Left hindlimb (tissue), 1 donor: ENCODE data around the gene ACTMAP.
"Not testable (repeated sequence)": the region's sequence is repeated elsewhere in the genome, so short reads cannot be mapped to it uniquely, and the experiment has no call there.

Experiments used
- DNase-seq: peaks from one replicate; pipeline ENCODE4 v3.0.0-alpha.2; 2018

ACTMAP gene, protein sequence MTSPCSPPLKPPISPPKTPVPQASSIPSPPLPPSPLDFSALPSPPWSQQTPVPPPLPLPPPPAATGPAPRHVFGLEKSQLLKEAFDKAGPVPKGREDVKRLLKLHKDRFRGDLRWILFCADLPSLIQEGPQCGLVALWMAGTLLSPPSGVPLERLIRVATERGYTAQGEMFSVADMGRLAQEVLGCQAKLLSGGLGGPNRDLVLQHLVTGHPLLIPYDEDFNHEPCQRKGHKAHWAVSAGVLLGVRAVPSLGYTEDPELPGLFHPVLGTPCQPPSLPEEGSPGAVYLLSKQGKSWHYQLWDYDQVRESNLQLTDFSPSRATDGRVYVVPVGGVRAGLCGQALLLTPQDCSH

DNA sequence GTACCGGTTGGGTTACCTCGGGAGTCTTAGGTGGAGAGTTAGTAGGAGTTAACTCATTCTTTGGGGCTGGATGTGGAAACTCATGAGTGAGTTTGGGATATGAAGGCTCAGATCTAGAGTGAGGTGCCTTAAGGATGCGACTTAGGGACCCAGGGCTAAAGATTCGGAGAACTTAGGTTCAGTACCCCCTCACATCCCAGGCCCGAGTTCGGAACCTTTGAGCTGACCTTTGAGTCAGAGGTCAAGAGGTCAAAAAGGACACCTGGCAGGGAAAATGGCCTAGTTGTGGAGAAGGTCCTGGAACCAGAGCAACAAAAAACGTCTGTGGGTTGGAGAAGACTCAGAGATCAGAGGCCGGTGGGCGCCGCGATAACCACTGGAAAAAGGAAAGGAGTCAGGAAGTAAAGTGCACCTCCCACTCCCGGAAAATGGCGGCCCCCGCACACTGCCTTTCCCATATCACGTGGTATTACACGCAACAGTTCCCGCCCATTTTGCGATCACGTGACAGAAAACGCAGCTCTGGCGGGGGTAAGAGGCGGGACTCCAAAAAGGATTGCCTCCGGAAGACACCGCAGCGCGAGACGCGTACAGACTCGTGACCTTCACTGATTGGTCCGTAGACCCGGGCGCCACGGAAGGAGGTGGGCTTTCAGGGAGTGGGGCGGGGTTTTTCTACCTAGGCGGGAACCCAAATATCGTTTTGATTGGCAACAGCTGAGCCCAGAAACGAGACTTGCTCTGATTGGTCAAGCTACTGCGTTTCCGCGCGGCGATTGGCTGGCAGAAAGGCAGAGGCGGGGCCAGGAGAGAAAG is at the start of gene ACTMAP:
Gene ACTMAP (minus strand): TSS at position 420 of the 816 bp plus-strand sequence. CDS start 674 bp downstream, outside the sequence.
- peak; percentile 100 for DNase-seq

DNA sequence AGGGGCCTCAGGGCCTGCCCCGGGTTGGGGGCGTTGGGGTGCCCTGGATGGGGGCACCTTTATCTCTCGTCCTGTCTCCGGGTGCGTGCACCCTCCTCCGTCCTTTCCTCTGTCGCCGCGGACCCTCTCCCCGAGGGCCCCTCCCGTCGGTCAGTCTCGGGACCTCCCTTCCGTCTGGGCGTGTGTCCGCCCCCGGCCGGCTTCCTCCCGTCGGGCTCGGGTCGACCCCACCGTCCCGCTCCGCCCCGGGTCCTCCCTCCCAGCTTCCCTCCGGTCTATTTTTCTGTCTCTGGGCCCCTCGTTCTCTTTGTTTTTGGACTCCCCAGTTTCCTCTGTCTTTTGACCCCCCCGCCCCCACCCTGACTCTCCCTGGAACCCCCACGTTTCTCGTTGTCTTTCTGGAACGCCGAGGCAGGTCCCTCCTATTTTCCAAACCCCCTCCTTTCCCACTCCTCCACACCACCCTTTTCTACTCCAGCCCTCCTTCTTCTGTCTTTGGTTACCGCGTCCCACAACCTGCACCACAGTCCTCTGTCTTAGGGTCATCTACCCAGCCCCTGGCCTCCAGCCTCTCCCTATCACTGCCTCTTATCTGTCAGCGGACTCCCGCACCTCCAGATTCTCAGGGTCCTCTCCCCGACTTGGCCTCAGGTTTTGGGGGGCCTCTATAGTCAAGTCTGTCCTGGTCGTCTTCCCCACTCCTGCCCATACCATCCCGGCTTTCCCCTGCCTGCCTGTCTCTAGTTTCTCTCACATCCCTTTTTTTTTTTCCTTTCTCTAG is 49.5 kb upstream of the ACTMAP start:
- DNase-seq: peak; percentile 72

DNA sequence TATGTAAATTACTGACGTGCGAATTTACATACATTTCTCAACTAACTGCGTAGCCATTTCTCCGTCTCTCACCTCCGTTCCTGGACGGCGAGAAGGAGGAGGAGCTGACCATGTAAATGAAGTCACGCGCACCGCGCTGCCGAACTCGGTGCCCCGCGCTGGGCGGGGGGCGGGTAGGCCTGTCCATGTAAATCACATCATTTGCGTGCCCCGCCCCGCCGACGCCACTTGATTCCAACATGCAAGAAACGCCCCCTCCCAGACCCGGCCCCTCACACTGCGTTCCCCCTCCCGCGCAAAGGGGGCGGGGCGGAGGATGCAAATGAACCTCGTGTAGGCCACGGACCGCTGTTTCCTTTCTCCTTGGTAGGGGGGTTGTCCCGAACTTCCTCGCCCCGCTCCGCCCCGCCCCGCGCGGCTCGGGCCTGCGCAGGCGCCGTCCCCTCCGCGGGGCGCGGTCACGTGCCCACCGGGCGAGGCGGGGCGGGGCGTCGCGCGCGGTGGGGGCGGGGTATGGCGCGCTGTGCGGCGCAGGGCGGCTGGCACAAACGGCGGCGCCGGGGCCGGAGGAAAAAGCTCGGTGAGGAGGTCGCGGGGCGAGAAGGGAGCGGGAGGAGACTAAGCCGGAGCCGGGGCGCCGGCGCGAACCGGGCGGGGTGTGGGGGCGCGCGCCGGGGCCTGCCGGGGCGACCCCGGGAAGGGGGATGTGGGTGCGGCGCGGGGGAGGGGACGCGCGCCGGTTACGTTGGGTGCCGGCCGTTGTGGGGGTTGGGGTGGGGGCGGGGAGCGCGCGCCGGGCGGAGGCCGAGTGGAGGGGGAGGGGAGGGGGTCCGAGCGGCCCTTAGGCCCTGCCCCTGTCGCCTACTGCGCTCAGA is 48.6 kb upstream of the ACTMAP start, which contains the start of gene EGLN2:
Gene EGLN2 (plus strand): TSS at position 509 of the 875 bp plus-strand sequence. CDS start 1,382 bp downstream, outside the sequence.
- DNase-seq: peak; percentile 100

DNA sequence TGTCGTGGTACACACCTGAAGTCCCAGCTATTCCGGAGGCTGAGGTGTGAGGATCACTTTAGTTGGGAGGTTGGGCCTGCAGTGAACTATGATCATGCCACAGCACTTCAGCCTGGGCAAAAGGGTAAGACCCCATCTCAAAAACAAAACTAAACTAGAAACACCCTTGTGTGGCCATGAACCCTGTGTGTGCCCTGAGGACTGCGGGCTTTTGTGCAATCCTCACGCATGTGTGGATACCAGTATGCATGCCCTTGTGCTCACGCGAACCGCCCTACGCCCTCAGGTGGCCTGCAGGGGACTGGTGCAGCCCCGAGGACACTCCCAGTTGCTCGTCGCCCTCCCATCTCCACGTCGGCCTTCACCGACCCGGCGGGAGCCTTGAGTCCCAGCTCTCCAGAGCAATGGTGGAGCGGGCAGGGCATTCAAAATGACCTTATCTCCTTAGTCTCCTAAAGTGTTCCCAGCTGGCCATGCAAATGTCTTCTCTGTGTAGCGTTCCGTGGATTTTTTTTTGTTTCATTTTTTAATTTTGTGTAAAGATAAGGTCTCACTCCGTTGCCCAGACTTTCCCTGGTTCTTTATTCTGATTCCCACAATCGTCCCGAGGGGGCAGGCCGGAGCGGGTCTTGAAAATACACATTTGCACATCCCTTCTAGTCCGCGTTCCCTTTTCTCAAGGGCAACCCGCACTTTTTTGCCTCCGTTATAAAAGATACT is 47.8 kb upstream of the ACTMAP start:
- DNase-seq: peak; percentile 68

DNA sequence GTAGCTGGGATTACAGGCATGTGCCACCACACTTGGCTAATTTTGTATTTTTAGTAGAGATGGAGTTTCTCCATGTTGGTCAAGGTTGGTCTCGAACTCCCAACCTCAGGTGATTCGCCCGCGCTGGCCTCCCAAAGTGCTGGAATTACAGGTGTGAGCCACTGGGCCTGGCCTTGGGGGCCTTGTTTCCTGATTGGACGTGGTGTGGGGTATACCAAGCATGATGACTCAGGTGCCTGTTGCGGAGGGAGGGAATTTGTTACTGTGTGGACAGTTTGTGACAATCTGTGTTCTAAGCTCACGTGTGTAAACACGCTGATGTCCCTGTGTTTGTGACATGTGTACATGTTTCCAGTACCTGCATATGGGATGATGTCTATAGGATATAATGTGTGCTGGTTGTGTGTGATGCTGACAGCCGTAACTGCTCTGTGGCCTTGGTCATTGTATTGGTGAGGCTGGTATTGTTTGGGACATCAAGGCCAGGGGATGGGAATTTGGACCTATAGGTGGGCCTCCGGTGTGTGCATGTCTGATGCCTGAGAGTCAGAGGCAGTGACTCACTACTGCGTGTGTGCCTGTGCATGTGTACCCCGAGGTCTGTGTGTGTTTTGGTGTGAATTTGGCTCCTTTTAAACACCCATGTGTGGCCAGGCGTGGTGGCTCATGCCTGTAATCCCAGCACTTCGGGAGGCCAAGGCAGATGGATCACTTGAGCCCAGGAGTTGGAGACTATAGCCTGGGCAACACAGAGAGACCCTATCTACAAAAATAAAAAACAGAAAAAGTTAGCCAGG is 47.1 kb upstream of the ACTMAP start:
- DNase-seq: no peak

DNA sequence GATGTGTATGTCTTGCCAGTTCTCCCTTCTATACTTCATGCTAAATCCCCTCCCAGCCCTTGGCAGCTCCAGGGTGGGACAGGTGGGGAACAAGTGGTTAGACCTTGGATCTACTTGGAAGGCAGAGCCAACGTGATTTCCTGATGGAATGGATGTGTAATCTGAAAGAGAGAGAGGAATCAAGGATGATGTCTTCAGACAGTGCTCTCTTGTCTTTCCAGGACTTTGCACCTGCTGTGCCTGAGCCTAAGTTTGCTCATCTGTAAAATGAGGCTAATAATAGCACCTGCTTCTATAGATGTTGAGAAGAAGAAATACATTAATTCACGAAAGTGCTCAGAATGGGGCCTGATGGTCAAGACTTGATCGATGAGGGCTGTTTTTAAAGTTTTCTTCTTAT is 41.7 kb upstream of the ACTMAP start:
- no peak for DNase-seq

DNA sequence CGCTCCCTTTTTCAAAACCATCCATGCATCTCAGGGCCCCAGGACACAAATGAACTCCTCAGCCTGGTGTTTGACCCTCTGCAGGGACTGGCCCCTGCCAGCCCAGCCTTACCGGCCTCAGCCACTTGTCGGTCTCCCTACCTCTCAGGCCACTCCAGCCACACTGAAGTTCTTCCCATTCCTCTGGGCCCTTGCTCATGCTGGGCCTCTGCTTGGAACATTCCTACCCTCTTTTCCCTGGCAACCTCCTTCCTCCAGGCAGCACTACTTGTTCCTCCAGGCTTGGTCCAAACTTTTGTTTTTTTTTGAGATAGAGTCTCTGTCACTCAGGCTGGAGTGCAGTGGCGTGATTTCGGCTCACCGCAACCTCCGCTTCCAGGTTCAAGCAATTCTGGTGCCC is 41.1 kb upstream of the ACTMAP start:
- no peak for DNase-seq

DNA sequence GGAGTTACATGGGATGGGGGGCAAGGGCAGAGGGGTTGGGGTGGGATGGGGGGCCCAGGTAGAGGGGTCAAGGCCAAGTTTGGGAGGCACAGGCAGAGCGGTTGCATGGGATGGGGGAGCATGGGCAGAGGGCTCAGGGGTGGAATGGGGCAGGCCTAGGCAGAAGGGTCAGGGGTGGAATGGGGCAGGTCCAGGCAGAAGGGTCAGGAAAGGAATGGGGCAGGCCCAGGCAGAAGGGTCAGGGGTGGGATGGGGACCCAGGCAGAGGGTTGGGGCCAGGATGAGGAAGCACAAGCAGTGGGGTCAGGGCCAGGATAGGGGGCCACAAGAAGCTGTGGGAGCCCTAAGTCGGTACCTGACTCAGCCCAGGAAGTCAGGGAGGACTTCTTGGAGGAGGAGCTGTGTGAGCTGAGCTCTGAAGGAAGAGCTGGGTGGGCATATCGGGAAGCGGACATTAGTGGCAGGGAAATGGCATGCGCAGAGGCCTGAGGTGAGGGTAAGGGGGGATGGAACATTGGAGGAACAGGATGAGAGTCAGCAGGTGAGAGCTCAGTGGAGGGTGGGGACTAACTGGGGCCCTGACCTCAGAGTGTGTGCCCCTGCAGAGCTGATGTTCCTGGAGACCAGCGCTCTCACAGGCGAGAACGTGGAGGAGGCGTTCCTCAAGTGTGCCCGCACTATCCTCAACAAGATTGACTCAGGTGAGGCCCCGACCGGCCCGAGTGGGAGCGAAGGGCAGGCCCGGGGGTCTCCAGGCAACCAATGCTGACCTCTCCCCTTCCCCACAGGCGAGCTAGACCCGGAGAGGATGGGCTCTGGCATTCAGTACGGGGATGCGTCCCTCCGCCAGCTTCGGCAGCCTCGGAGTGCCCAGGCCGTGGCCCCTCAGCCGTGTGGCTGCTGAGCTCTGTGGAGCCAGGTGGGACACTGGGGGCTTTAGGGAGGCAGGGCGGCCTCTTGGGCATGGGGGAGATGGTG is 36.1 kb upstream of the ACTMAP start:
- no peak for DNase-seq

DNA sequence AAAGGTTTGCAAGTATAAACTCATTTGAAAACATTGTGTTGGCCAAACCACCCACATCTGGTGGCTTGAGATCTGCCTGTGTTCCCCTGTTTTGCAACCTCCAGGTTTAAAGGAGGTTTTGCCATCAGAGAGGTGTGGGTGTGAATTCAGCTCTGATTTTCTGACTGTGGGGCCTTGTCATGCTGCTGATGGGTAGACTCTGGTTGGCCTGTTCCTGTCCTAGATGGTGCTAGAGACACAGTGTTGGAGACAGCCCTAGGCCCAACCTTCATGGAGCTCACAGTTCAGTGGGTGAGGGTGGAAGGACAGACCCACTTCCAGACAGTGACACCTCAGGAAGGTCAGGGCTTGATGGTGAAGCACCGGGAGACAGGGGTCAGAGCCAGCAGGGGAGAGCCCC is 35.2 kb upstream of the ACTMAP start:
- no peak for DNase-seq

DNA sequence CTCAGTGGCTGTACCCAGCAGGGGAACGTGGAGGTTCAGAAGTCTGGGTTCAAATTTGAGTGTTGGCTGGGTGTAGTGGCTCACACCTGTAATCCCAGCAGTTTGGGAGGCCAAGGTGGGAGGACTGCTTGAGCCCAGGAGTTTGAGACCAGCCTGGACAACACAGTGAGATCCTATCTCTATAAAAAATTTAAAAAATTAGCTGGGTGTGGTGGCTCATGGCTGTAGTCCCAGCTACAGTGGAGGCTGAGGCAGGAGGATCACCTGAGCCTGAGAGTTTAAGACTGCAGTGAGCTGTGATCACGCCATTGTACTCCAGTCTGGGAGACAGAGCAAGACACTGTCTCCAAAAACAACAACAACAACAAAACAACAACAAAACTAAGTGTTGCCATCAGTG is 33.9 kb upstream of the ACTMAP start:
- not testable (repeated sequence) for DNase-seq

DNA sequence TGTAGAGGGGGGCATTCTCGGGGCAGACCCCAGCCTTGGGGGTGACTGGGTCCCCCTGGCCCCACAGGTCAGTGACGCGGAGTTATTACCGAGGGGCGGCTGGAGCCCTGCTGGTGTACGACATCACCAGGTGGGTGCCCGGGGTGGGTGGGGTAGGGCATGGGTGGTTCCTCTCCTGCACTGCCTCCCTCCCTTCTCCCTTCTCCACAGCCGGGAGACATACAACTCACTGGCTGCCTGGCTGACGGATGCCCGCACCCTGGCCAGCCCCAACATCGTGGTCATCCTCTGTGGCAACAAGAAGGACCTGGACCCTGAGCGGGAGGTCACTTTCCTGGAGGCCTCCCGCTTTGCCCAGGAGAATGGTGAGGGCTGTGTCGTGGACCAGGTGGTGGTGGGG is 33.4 kb upstream of the ACTMAP start:
- no peak for DNase-seq

DNA sequence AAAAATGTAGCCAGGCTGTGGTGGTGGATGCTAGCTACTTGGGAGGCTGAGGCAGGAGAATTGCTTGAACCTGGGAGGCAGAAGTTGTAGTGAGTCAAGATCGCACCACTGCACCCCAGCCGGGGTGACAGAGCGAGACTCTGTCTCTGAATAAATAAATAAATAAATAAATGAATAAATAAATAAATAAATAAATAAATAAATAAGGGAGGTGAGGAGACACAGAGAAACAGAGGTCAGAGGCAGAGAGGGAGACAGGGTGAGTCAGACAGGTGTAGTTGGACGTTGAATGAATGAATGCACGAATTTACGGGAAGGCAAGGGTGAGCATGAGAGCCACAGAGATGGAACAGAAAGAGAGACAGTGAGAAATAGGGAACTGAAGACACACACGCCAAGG is 30.9 kb upstream of the ACTMAP start:
- no peak for DNase-seq

DNA sequence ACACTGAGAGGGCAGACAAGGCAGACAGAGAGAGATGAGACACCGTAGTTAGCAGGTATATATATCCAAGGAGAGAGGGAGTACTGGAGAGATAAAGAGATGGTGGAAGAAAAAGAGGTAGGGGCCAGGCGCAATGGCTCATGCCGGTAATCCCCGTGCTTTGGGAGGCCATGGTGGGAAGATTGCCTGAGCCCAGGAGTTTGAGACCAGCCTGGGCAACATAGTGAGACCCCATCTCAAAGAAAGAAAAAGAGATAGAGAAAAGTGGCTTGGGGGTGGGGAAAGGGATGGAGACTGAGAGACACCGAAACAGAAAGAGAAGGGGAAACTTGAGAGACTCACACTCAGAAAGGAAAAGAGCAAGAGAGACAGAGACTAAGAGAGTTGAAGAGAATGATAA is 30.3 kb upstream of the ACTMAP start:
- no peak for DNase-seq

DNA sequence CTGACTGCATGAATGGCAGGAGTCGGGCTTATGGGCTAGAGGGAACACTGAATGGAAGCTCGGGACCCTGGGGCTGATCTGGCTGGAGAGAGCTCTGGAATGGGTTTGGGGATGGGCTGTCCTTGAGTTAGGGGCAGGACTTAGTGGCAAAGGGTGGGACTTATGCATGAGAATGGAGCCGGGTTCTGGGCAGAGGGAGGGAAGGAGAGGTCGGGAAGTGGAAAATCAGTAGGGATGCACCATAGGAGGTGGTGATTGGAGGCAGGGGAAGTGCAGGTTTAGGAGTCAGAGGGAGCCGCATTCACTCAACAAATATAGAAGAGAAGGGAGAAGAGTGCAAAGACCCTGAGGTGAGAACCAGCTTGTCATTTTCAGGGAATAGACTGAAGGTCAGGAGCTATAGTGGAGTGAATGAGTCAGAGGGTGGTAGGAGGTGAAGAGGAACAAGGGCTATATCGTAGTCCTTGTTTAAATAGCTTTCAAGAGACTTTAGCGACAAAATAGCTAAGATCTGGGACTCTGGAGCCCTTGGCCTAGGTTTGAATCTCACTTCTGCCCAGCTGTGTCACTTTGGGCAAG is 28.5 kb upstream of the ACTMAP start:
- DNase-seq: no peak

DNA sequence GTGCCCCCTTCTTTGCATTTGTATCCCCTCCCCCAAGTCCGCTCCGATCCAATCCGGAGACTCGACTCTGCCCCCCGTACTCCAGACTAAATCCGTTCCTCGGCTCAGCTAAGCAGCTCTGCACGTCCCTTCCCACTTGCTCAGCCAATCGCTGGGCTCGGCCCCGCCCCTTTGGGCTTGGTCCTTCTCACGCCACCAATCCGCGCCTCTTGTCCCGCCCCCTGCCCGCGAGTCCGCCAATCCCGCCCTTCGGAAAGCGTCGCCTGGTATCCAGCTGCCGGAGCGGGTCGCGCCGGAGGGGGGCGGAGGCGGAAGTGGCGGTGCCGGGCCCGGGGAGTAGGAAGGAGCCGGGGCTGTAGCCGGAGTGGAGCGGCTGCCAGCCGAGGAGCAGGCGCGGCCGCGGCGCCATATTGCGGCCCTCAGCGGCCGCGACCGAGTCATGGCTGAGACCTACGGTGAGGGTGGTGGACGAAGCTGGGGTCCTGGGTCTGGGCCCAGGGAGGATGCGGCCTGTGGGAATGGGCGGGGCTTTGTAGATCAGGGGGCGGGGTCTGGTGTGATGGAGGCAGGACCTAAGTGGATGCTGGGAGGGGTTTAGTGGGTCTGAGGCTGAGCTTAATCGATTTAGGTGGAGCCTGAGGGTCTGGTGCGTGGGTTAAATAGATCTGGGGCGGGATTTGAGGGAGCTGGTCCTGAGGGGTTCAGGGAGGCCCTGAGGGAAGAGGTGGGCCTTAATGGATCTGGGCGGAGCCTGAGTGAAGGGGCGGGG is 27.8 kb upstream of the ACTMAP start, which contains the start of gene RAB4B:
Gene RAB4B (plus strand): TSS at position 311 of the 769 bp plus-strand sequence. CDS start 129 bp downstream, at position 440.
- peak; percentile 100 for DNase-seq

DNA sequence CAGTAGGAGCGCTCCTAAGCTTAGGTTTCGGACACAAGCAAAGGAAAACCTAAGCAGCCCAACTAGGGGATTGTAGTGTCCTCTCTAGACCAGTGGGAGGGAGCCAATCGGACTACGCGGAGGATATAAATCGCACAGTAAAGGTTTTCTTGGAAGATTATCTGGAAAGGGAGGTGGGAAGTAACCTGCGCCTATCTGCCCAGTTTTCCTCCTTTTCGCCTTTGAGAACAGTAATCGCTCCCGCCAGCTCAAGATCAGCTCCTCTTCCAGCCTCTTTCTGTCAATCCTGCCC is 27.3 kb upstream of the ACTMAP start:
- no peak for DNase-seq

DNA sequence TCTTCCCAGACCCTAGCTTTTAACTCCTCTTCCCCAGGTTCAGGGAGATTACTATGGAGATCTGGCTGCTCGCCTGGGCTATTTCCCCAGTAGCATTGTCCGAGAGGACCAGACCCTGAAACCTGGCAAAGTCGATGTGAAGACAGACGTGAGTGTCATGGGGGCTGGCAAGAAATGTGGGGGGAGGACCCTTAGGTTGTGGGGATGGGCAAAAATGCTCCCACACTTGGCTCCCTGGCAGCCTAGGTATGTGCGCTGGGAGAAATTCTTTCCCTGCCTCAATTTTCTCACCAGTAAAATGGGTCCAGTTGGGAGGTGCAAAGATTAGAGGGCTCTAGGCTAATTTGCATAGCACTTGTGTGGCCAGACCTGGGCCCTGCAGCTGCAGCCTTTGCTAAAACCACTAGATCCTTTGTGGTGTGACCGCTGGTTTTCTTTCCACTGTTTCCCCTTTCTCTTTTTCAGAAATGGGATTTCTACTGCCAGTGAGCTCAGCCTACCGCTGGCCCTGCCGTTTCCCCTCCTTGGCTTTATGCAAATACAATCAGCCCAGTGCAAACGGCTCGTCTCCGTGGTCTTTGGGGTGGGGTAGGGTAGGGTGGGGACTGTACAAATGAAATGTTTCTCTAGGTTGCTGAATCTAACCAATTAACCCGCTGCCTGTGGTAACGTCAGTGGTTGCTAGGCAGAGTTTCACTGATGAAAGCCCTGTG is 26.8 kb upstream of the ACTMAP start:
- DNase-seq: peak; percentile 92

DNA sequence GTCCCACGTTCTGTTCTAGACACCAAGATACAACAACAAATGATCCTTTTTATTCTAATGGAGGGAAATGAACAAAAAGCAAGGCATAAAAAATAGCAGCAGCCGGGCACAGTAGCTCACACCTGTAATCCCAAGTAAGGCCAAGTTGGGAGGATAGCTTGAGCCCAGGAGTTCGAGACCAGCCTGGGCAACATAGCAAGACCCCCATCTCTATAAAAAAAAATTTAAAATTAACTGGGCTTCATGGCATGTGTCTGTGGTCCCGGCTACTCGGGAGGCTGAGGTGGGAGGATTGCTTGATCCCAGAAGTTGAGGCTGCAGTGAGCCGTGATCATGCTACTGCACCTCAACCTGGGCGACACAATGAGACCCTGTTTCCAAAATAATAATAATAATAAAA is 26.1 kb upstream of the ACTMAP start:
- no peak for DNase-seq
